ENCODE measurements around the gene TOMM34. TPM values are rescaled to one million over a fixed set of nuclear protein-coding genes. Genes with fewer than 3 reads are reported as not detected.

The TOMM34 gene
- total RNA-seq, 6 donors from 2014 or later = 6.2 to 26.1 (median 13.5) TPM

DNA sequence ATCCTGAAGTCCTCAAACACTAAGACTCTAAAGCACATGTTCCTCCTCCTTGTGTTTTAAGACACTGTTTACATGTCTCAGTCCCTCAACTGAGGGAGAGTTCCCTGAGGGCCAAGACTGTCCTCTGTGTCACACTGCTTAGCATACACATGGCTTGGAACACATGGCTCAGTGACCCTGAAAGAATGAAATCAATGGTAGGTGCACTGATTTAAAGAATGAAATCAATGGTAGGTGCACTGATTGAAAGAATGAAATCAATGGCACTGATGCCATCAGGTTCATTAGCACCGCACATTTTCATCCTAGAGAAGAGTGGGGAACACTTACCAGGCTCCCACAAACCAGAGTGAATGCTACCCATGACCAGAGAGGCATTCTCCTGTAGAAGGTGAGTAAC, 9.8 kb downstream of the TOMM34 start:
- Histone ChIP-seq H3K27me3 (no peaks in the 10 kb centered on the region), H3K27ac (no peak overlapping the region), H3K9me3 (no peaks in the 10 kb centered on the region), H3K4me1 (peaks cover 0 to 3% (median 0%) of the 10 kb centered on the region in 4 donors), H3K36me3 (peaks cover 5 to 100% (median 69%) of the 10 kb centered on the region in 4 donors), H3K4me3 (no peak overlapping the region)
- ATAC-seq (ENCODE audit: low FRiP score in 2 of 2) (no peak), DNase-seq (no peak)
- TF ChIP-seq POLR2A (IDR thresholded peaks at IDR 0.05) = no peak
- no peak for TF ChIP-seq EP300 (IDR thresholded peaks at IDR 0.05)
- TF ChIP-seq CTCF (IDR thresholded peaks at IDR 0.05) = no peak
- no peak for TF ChIP-seq POLR2AphosphoS5 (IDR thresholded peaks at IDR 0.05)
- WGBS, 2 donors = 100% methylated on average over 1 of the region's 1 CpG

DNA sequence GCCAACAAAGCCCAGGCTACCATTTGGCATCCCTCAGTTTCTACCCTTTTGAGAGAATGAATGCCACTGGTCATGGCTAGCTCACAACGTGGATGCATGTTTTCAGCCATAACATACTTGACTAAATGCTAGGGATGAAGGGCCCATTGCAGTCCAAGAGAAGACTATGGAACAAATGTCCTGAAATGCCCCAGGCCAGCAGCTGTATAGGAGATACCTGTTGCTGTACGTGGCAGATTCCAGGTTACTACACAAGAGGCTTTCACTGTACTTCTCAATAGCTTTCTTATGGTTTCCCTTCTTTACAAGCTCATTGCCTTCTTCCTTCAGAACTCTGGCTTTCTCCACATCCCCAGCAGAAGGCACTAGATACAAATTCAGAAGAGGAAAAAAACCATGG, 11.7 kb downstream of the TOMM34 start:
- TF ChIP-seq POLR2AphosphoS5 (IDR thresholded peaks at IDR 0.05) (no peak), CTCF (IDR thresholded peaks at IDR 0.05) (no peak), EP300 (IDR thresholded peaks at IDR 0.05) (no peak), POLR2A (IDR thresholded peaks at IDR 0.05) (no peak)
- H3K27me3 ChIP-seq = no peaks in the 10 kb centered on the region
- no peak overlapping the region for H3K27ac ChIP-seq
- H3K4me3 ChIP-seq = no peak overlapping the region
- no peaks in the 10 kb centered on the region for H3K9me3 ChIP-seq
- WGBS, 2 donors = 86 to 89% methylated on average over 2 of the region's 2 CpGs
- DNase-seq (no peak), ATAC-seq (ENCODE audit: low FRiP score in 2 of 2) (no peak)
- H3K36me3 ChIP-seq = peaks cover 9 to 99% (median 55%) of the 10 kb centered on the region in 4 donors
- H3K4me1 ChIP-seq = peaks cover 0 to 3% (median 0%) of the 10 kb centered on the region in 4 donors

DNA sequence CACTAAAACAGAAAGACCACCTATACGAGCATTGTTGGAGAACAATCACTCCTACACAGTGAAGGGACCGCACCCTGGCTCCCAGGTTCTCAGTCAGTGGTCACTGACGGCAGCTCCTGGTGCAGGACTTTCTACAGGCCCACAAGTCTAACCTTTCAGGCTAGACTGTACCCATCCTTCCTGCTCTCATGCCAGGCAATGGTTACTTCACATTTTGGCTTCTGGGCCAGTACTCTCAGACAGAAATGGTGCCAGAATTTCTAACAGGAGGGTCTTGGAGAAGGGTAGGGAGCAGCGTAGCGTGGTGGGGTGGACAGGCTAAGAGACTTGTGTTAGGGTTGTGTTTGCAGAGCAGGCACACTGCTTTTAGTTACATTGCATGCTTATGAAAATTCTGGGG, 12.1 kb downstream of the TOMM34 start:
- TF ChIP-seq POLR2AphosphoS5 (IDR thresholded peaks at IDR 0.05) (no peak), POLR2A (IDR thresholded peaks at IDR 0.05) (no peak), CTCF (IDR thresholded peaks at IDR 0.05) (no peak), EP300 (IDR thresholded peaks at IDR 0.05) (no peak)
- WGBS, 2 donors = 83 to 97% methylated on average over 3 to 5 of the region's 5 CpGs
- peaks cover 13 to 99% (median 59%) of the 10 kb centered on the region in 4 donors for H3K36me3 ChIP-seq

DNA sequence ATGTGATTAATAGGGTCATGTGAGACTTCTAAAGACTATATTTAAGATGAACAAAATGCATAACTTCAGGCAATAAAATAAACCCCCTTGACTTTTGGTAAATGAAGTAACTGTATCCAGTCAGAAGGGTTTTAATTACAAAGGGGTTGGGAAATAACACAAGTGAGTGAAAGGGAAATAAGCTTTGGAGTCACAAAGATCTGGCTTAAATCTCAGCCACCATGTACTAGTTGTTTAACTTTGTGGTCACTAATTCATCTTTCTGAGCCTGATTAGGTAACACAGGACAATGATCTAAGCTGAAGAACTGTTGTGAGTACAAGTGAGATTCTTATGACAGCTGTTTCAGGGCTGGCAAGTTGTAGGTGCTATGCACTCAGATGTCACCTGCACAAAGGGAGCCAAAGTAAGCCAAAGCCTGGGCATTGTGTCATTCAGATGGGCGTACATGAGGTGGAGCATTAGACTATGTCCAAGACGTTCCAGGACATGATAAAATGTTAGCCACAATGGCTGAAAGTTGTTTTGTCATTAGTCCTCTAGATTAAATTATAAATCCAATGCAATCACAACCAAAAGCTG, 13.8 kb downstream of the TOMM34 start:
- Histone ChIP-seq H3K36me3 (peaks cover 16 to 99% (median 67%) of the 10 kb centered on the region in 4 donors), H3K4me1 (no peaks in the 10 kb centered on the region), H3K4me3 (no peak overlapping the region), H3K9me3 (no peaks in the 10 kb centered on the region), H3K27ac (no peak overlapping the region), H3K27me3 (no peaks in the 10 kb centered on the region)
- TF ChIP-seq EP300 (IDR thresholded peaks at IDR 0.05) = no peak
- TF ChIP-seq POLR2A (IDR thresholded peaks at IDR 0.05) = no peak
- whole genome bisulfite sequencing, 2 donors = 77 to 85% methylated on average over 2 of the region's 2 CpGs
- ATAC-seq (ENCODE audit: low FRiP score in 2 of 2) (no peak), DNase-seq (no peak)

More for the DNA sequence above, 12.1 kb downstream of the TOMM34 start:
- no peaks in the 10 kb centered on the region for H3K27me3 ChIP-seq
- no peak overlapping the region for H3K27ac ChIP-seq
- no peak overlapping the region for H3K4me3 ChIP-seq
- DNase-seq (no peak), ATAC-seq (ENCODE audit: low FRiP score in 2 of 2) (no peak)
- H3K4me1 ChIP-seq = peaks cover 0 to 3% (median 0%) of the 10 kb centered on the region in 4 donors
- no peaks in the 10 kb centered on the region for H3K9me3 ChIP-seq

DNA sequence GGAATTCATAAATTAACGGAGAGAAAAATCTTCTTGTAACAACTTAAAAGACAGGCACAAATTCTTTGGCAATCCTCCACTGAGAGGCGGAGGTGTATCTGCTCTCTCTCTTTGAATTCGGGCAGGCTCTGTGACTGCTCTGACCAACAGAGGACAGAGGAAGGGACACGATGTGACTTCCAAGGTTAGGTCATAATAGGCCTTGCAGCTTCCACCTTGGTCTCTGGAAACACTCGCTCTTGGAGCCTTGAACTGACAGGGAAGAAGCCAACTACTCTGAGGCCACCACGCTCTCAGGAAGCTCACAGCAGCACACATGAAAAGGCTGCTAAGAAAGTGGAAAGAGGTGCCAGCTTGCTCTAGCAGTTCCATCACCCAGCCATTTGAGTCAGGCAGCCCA, 14.9 kb downstream of the TOMM34 start:
- DNase-seq = no peak
- no peak for ATAC-seq (ENCODE audit: low FRiP score in 2 of 2)
- Histone ChIP-seq H3K36me3 (peaks cover 11 to 99% (median 63%) of the 10 kb centered on the region in 4 donors), H3K27ac (no peak overlapping the region), H3K9me3 (no peaks in the 10 kb centered on the region), H3K4me1 (no peaks in the 10 kb centered on the region), H3K27me3 (no peaks in the 10 kb centered on the region), H3K4me3 (no peak overlapping the region)
- TF ChIP-seq CTCF (IDR thresholded peaks at IDR 0.05) (no peak), POLR2A (IDR thresholded peaks at IDR 0.05) (no peak), POLR2AphosphoS5 (IDR thresholded peaks at IDR 0.05) (no peak), EP300 (IDR thresholded peaks at IDR 0.05) (no peak)
- 93 to 96% methylated on average over 6 of the region's 6 CpGs for WGBS, 2 donors

All from upper lobe of left lung (tissue), 6 donors.